ENCODE measurements around the gene TTF1. TPM values are rescaled to one million over a fixed set of nuclear protein-coding genes. Genes with fewer than 3 reads are reported as not detected.

Gene TTF1
- total and polyA plus RNA-seq, 9 of the 15 experiments (the other 6 are each of a cell fraction or from before 2014, with no cell fraction given) = 9.0 to 18.5 (median 15.8) TPM

- TF ChIP-seq CXXC5 (CRISPR knock-in tag; IDR thresholded peaks at IDR 0.05) = no peak
- TF ChIP-seq SIRT6 (IDR thresholded peaks at IDR 0.05; ENCODE audit: low read depth, low read length) = no peak
- TF ChIP-seq BDP1 (IDR thresholded peaks at IDR 0.05; ENCODE audit: insufficient read depth, insufficient read length) = no peak
- TF ChIP-seq NRF1 (conservative IDR thresholded peaks at IDR 0.05 in 1 of 2, IDR thresholded peaks at IDR 0.05 in 1 of 2) = no peak
- no peak for TF ChIP-seq MCM7 (IDR thresholded peaks at IDR 0.05)
- TF ChIP-seq FOXJ2 (tag; IDR thresholded peaks at IDR 0.05) = no peak
- no peak for TF ChIP-seq KHSRP (IDR thresholded peaks at IDR 0.05)
- no peak for TF ChIP-seq ZMIZ1 (IDR thresholded peaks at IDR 0.05; ENCODE audit: low read depth in 2 of 2, low read length in 2 of 2)
- TF ChIP-seq PHF8 (IDR thresholded peaks at IDR 0.05; ENCODE audit: borderline replicate concordance, low read length) = no peak
- TF ChIP-seq HDGF (IDR thresholded peaks at IDR 0.05) = no peak
- no peak for TF ChIP-seq ZBTB12 (CRISPR knock-in tag; IDR thresholded peaks at IDR 0.05)
- no peak for TF ChIP-seq FOSL1 (tag; conservative IDR thresholded peaks at IDR 0.05)
- no peak for TF ChIP-seq CGGBP1 (CRISPR knock-in tag; IDR thresholded peaks at IDR 0.05)
- TF ChIP-seq BHLHE40 (IDR thresholded peaks at IDR 0.05; ENCODE audit: low read length) = peak; percentile 36; the same call in 1 of the 2 replicates
- TF ChIP-seq NFXL1 (CRISPR knock-in tag; IDR thresholded peaks at IDR 0.05) = no peak
- no peak for TF ChIP-seq ATF6 (CRISPR knock-in tag; IDR thresholded peaks at IDR 0.05)
- no peak for TF ChIP-seq POLR2H (tag; IDR thresholded peaks at IDR 0.05; ENCODE audit: low read depth)
- no peak for TF ChIP-seq ELF2 (CRISPR knock-in tag; IDR thresholded peaks at IDR 0.05)
These were observed 5.4 kb upstream of the TTF1 start (continued) for GRCh38 chr9:132412089-132412488.

Measured in K562 (cell line).